Vagina (tissue), 2 donors: ENCODE data around the gene OR2AG2.

Experiments used
- POLR2A ChIP-seq, 2 donors: fragments of 450-650 bp; IDR thresholded peaks; one replicate each; pipeline ENCODE4 v1.6.1; 2017; ENCODE audit warnings: antibody characterized with exemption in 2 of 2, mild to moderate bottlenecking in 2 of 2, moderate library complexity in 2 of 2
- POLR2AphosphoS5 ChIP-seq, 2 donors: sonication (generic); formaldehyde crosslinking; IDR thresholded peaks; one replicate each; pipeline ENCODE4 v1.9.0; 2017; ENCODE audit warnings: antibody characterized with exemption in 2 of 2, mild to moderate bottlenecking in 2 of 2, low read depth in 1 of 2; ENCODE audit not compliant: insufficient read depth in 1 of 2
- TF ChIP-seq, protein P1 (sequence below), 3 experiments: fragments of 450-650 bp in 2 of 3; fragments of 200-600 bp in 1 of 3; sonication (generic) in 1 of 3; IDR thresholded peaks; one replicate each; pipeline ENCODE4 v1.5.1; 2017 to 2019; ENCODE audit warnings: antibody characterized with exemption in 3 of 3, mild to moderate bottlenecking in 2 of 3, moderate library complexity in 2 of 3

GRCh38 chr11:6735306-6735705 lies 36.5 kb downstream of the OR2AG2 start:
- TF ChIP-seq, protein P1, sequence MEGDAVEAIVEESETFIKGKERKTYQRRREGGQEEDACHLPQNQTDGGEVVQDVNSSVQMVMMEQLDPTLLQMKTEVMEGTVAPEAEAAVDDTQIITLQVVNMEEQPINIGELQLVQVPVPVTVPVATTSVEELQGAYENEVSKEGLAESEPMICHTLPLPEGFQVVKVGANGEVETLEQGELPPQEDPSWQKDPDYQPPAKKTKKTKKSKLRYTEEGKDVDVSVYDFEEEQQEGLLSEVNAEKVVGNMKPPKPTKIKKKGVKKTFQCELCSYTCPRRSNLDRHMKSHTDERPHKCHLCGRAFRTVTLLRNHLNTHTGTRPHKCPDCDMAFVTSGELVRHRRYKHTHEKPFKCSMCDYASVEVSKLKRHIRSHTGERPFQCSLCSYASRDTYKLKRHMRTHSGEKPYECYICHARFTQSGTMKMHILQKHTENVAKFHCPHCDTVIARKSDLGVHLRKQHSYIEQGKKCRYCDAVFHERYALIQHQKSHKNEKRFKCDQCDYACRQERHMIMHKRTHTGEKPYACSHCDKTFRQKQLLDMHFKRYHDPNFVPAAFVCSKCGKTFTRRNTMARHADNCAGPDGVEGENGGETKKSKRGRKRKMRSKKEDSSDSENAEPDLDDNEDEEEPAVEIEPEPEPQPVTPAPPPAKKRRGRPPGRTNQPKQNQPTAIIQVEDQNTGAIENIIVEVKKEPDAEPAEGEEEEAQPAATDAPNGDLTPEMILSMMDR (IDR thresholded peaks at IDR 0.05), result no peak
- TF ChIP-seq POLR2A (IDR thresholded peaks at IDR 0.05) (no peak), POLR2AphosphoS5 (IDR thresholded peaks at IDR 0.05; ENCODE audit: insufficient read depth in 1 of 2, low read depth in 1 of 2) (no peak)
